ENCODE data around the gene DNAJA2. TPM values are rescaled to one million over a fixed set of nuclear protein-coding genes. Genes with fewer than 3 reads are reported as not detected.

The DNAJA2 gene
- total and polyA plus RNA-seq, 2 donors (not counting 3 experiments of a cell fraction or from before 2014, with no cell fraction given), result 6.4 to 61.4 TPM

DNA sequence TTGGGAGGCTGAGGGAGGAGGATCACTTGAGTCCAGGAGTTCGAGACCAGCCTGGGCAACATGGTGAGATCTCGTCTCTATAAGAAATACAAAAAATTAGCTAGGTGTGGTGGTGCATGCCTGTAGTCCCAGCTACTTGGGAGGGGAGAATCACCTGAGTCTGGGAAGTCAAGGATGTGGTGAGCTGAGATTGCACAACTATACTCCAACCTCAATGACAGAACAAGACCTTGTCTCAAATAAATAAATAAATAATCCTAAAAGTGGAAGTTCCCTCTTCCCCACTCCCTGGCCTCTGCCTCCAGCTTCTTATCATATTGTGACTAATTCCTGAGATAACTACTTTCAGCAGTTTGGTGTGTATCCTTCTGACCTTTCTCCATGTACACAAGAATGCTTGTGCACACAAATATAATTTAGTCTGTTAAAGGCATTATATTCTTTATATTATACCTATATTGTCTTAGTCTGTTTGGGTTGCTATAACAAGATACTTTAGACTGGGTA lies 23.5 kb upstream of the DNAJA2 start:
- H3K36me3 ChIP-seq (ENCODE audit: control insufficient read depth in 2 of 2, extremely low read depth in 1 of 2, insufficient read depth in 2 of 2, low read length in 2 of 2), result no peaks in the 10 kb centered on the region
- no peak overlapping the region for H3K4me3 ChIP-seq (replicated peaks in 1 of 3; ENCODE audit: insufficient read depth in 1 of 3, low read depth in 1 of 3, low read length in 3 of 3)
- no peak overlapping the region for H3K4me2 ChIP-seq (ENCODE audit: insufficient read depth, low read length)
- H3K9me3 ChIP-seq (replicated peaks; ENCODE audit: control insufficient read depth, insufficient read depth, low read length), result no peaks in the 10 kb centered on the region
- dilution Hi-C loops (cut with MboI; ENCODE audit: extremely low pct_ligation_motif_present, low sequenced_read_pairs), result no loop called here
- H3K9me1 ChIP-seq (replicated peaks; ENCODE audit: control insufficient read depth, extremely low read depth, insufficient read depth, low read length), result no peaks in the 10 kb centered on the region
- ChIA-PET POLR2A (no interaction called here), CTCF (no interaction called here)
- H3K27ac ChIP-seq (ENCODE audit: insufficient read depth, low read depth, low read length), result no peak overlapping the region
- FAIRE-seq (no peak), DNase-seq (ENCODE audit: low read depth, low spot score) (no peak)
- no peaks in the 10 kb centered on the region for H3K4me1 ChIP-seq (ENCODE audit: control insufficient read depth, extremely low read depth, insufficient read depth, low read length)
- no peak overlapping the region for H3K9ac ChIP-seq (replicated peaks; ENCODE audit: extremely low read depth, insufficient read depth, low read length)
- intact Hi-C loops (cut with micrococcal nuclease), result no loop called here
- H4K20me1 ChIP-seq (replicated peaks; ENCODE audit: control insufficient read depth, extremely low read depth, insufficient read depth, low read length), result no peaks in the 10 kb centered on the region
- no peak overlapping the region for H2AFZ ChIP-seq (ENCODE audit: low read depth, low read length)
- H3K27me3 ChIP-seq (ENCODE audit: control insufficient read depth in 2 of 2, insufficient read depth in 2 of 2, low read length in 2 of 2), result no peaks in the 10 kb centered on the region
- H3K79me2 ChIP-seq (ENCODE audit: control insufficient read depth, insufficient read depth, low read length), result no peaks in the 10 kb centered on the region
- BruUV-seq (replicated peaks), result no TSS peak
- TF ChIP-seq POLR2A (IDR thresholded peaks at IDR 0.05; ENCODE audit: low read depth, low read length) (no peak), JUN (IDR thresholded peaks at IDR 0.05; ENCODE audit: borderline replicate concordance, insufficient read depth, insufficient read length, low read depth) (no peak), EZH2 (IDR thresholded peaks at IDR 0.05; ENCODE audit: borderline replicate concordance, low read depth, low read length, severe bottlenecking) (no peak), POLR2AphosphoS5 (IDR thresholded peaks at IDR 0.05; ENCODE audit: insufficient read depth, low read depth, low read length) (no peak), GATA2 (IDR thresholded peaks at IDR 0.05; ENCODE audit: insufficient read depth, insufficient read length, low read depth, low read length) (no peak), FOS (IDR thresholded peaks at IDR 0.05; ENCODE audit: borderline replicate concordance, insufficient read depth, low read length) (no peak), MYC (IDR thresholded peaks at IDR 0.05; ENCODE audit: low read depth, low read length) (no peak)
- TF ChIP-seq, protein P1, sequence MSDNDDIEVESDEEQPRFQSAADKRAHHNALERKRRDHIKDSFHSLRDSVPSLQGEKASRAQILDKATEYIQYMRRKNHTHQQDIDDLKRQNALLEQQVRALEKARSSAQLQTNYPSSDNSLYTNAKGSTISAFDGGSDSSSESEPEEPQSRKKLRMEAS (IDR thresholded peaks at IDR 0.05; ENCODE audit: insufficient read depth, insufficient read length), result no peak
- TF ChIP-seq, protein P2, sequence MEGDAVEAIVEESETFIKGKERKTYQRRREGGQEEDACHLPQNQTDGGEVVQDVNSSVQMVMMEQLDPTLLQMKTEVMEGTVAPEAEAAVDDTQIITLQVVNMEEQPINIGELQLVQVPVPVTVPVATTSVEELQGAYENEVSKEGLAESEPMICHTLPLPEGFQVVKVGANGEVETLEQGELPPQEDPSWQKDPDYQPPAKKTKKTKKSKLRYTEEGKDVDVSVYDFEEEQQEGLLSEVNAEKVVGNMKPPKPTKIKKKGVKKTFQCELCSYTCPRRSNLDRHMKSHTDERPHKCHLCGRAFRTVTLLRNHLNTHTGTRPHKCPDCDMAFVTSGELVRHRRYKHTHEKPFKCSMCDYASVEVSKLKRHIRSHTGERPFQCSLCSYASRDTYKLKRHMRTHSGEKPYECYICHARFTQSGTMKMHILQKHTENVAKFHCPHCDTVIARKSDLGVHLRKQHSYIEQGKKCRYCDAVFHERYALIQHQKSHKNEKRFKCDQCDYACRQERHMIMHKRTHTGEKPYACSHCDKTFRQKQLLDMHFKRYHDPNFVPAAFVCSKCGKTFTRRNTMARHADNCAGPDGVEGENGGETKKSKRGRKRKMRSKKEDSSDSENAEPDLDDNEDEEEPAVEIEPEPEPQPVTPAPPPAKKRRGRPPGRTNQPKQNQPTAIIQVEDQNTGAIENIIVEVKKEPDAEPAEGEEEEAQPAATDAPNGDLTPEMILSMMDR (IDR thresholded peaks at IDR 0.05; ENCODE audit: extremely low read depth in 1 of 2, insufficient read depth in 1 of 2, low read depth in 1 of 2, low read length in 2 of 2), result no peak
